GM21619 (cell line): ENCODE results near the gene STEEP1.
"Not testable (repeated sequence)": the region's sequence is repeated elsewhere in the genome, so short reads cannot be mapped to it uniquely, and the experiment has no call there.

Experiments
- ATAC-seq: cut with Tn5 transposase; IDR thresholded peaks from one replicate; pipeline ENCODE4 v1.9.1; 2021; ENCODE audit not compliant: unreplicated experiment

Gene STEEP1

DNA sequence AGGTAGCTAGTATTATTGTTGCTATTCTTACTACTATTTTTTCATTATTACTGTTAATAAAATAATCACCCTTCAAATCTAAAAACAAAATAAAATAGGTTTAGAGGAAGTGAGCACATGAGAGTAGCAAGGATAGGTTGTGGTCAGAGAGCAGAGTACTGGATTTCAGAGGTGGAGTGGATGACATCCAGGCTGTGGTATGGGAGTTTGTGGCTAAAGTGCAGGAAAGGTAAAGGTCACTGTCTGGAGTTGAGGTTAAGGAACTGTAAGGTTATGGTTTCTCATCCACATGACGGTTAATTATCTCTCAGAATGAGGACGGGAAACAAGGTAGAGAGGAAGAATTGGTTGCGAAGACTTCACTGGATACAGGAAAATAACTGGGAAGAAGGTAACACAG, 27.7 kb downstream of the STEEP1 start:
- ATAC-seq, result no peak

DNA sequence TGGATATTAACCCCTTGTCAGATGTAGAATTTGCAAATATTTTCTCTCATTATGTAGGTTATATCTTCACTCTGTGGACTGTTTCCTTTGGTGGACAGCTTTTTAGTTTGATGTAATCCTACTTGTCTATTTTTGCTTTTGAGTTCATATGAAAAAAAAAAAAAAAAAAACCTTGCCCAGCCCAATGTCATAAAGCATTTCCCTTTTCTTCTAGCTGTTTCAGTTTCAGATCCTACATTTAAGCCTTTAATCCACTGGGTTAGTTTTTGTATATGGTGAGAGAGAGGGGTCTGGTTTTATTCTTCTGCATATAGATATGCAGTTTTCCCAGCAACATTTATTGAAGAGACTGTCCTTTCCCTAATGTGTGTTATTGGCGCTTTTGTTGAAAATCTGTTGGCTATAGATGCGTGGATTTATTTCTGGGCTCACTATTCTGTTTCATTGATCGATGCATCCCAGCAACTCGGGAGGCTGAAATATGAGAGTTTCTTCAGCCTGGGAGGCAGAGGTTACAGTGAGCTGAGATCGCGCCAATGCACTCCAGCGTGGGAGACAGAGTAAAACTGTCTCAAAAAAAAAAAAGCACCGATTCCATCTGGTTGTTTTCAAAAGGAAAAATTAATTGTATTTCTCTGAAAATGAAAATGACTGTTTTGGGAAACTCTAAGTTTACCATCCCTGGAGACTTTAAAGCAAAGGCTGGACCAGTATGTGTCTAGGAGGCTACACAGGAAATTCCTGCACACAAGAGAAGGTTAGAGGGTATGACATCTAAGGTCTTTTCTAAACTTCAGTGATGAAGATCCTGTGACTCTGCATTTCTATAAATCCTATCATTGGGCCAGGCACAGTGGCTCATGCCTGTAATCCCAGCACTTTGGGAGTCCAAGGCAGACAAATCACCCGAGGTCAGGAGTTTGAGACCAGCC, 35.6 kb downstream of the STEEP1 start:
- ATAC-seq, result no peak

DNA sequence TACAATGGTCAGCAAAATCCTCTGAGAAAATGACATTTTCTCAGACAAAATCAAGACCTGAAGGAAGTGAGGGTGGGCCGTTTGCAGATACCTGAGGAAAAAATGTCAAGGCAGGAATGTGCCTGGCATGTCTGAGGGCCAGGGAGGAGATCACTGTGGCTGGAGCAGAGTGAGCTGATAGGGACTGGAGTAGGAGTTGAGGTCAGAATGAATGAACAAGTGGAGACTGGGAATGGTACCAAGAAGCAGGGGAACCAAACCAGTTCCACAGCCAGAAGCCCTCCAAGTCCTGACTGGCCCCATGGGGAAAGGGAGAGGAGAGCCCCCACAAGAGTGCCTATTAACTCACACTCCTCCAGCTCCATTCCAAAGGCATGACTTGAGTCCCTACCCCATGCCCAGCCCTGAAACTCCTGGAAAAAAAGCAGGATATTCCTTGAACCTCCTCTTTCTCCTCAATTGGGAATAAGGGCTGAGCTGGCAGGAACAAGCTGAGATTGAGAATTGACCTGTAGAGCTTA, 41.5 kb downstream of the STEEP1 start:
- ATAC-seq, result no peak

DNA sequence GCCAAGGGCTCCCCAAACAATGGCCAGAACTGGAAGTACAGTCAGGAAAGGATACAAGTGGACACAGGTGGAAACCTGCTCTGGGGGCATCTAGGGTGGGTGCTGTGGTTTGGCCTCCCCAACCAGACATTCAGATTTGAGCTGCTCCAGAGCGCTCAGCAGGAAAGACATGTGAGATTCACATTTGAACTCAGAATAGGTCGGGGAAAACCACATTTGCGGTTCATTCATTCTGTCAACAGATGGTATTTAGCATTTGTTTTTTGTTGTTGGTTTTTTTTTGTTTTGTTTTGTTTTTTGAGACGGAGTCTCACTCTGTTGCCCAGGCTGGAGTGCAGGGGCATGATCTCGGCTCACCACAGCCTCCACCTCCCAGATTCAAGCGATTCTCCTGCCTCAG, 44.0 kb downstream of the STEEP1 start:
- ATAC-seq, result no peak

DNA sequence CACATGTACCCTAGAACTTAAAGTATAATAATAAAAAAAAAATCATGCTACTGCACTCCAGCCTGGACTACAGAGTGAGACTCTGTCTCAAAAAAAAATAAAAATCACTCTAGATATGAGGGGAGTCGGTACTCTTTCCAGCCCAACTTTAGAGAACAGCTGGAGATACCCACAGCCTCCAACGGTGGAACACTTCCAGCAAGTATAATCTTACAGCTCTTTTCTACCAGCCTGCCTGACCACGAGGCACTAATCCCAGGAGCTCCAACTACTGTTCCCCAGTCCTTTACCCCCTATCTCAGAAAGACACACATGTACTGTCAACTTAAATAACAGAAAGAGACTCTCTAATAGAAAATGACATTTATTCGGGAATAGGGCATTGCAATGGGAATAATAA, 46.8 kb downstream of the STEEP1 start:
- no peak for ATAC-seq

DNA sequence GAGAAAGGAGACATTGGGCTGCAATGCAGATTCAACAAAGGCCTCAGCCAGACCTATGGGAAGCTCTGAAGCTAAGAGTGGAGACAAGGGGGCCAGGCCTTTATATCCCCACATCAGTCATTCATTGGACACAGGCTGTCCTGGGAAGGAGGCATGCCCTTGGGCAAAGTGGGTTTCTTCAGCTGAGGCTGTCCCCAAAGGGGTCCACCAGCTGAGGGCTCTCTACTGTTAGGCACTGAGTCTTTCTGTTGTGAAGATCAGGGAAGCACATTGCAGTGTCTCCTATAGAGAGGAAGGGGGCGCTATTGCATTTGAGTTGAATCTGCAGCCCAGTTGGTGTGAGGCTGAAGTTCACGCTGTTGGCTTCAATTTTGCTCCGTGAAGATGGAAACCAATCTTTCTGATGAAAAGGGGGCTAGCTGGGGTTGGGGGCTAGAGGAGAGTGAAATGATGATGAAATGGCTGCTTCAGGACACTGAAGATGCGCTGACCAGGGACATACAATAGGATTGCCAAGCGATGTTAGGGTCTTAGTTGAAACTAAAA, 49.0 kb downstream of the STEEP1 start:
- ATAC-seq, result peak; percentile 56

DNA sequence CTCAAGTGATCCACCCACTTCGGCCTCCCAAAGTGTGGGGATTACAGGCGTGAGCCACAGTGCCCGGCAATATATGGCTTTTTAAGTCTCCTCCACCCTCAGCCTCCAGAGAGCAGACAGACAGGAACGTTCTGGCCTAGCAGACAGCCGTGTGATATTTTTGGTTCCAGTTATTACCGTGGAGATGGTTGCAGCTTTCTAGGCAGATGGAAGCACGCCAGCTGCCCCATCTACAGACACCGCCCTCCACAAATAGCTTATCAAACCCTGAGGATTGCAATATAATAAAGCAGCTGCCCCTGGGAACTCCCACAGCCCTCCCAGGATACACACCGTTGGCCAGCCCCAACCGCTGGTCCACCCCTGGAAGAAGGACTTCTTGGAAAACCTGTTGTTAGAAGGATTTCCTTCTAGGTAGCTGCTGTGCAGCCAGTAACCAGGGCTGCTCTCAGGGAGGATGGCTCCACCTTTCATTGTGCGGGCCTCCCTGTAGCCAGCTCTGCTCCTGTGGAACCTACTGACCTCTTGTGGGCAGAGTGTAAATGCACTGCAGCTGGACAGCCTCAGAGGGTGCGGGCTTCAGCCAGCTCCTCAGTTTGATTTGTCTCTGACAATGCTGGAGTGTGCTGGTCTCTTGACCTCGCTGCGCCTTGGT, 52.9 kb downstream of the STEEP1 start:
- peak; percentile 70 for ATAC-seq

DNA sequence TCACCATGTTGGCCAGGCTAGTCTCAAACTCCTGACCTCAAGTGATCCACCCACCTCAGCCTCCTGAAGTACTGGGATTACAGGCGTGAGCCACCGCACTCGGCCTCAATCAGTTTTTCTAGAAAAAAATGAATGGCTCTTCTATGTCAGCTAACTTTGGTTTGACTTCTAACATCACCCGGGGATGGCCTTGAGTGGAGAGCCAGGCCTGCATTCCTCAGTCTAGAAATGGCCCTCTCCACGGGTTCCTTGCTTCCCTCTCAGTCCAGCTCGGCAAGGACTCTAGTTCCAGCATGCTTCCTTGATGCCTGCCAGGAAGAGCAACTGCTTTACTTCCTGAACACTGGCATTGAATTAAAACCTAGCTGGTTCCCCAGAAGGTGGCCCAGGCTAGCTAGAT, 58.0 kb downstream of the STEEP1 start:
- no peak for ATAC-seq

DNA sequence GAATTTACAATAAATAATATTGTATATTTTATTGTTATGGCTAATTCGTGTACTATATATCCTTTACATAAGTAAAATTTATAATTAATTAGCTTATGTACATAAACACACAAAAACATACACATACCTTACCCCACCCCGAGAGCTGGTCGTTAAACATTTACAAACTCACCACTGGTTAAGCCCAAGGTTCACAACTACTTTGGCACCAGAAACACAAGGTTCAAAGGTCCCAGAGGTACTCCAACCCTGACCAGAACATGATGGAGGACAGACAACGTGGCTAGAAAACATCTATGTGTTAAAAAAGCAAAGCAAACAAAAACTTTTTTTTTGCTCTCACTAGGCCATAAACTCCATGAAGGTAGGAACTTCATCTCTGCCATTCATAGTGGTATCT, 59.3 kb downstream of the STEEP1 start:
- ATAC-seq, result no peak

DNA sequence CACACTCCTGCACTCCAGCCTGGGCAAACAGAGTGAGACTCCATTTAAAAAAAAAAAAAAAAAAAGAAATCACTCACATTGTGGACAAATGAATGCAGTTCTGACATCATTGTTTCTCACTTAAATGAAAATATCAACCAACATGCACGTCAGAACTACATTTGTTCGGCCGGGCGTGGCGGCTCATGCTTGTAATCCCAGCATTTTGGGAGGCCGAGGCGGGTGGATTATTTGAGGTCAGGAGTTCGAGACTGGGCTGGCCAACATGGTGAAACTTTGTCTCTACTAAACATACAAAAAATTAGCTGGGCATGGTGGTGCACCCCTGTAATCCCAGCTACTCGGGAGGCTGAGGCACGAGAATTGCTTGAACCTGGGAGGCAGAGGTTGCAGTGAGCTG, 60.1 kb downstream of the STEEP1 start:
- not testable (repeated sequence) for ATAC-seq

DNA sequence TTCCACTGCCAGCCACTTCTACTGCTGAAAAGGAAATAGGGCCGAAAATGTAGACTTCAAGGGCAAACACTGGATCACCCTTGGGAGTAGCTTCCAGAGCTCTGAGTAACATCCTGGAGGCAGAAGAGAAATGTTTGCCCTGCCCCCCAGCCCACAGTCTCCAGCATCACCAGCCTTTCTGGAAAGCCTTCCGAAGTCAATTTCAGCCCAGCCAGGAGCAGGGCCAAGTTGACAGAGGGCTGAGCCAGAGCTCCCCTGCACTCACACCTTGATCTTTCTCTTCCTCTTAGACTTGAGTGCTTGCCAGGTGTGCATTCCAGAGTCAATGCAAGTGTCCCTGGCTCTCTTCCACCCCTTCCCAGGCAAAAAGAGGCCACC, 61.7 kb downstream of the STEEP1 start:
- no peak for ATAC-seq

DNA sequence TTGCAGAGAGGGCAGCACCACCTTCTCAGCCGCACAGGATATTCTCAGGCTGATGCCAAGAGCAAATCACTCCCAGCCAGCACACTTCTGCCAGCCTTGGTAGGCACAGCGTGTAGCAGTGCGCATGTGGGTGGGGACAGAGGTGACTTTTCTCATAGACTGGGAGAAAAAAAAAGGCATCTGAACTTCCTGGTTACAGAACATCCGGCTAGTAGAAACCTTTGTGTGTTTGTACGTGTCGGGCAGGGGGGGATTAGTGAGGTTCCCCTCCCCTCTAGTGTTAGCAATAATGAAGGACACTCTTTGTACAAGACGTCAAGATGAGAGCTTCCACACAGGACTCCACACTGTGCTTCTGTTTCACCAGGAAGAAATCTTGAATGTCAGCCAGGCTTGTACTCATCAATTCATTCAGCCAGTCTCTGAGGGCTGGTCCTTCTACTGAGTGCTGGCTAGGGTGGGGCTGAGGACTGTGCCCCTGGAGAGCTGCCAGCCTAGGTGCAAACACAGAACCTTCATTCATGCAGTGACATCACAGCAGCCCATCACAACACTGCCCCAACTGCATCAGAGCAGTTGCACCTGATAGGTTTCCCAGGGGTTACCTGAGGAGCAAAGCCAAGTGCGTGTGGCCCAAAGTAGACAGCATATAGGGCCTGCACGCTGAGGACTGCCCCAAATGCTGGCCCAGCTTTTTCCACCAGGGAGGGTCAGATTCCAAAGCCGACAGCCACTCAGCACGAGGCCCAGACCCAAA, 62.3 kb downstream of the STEEP1 start:
- no peak for ATAC-seq

DNA sequence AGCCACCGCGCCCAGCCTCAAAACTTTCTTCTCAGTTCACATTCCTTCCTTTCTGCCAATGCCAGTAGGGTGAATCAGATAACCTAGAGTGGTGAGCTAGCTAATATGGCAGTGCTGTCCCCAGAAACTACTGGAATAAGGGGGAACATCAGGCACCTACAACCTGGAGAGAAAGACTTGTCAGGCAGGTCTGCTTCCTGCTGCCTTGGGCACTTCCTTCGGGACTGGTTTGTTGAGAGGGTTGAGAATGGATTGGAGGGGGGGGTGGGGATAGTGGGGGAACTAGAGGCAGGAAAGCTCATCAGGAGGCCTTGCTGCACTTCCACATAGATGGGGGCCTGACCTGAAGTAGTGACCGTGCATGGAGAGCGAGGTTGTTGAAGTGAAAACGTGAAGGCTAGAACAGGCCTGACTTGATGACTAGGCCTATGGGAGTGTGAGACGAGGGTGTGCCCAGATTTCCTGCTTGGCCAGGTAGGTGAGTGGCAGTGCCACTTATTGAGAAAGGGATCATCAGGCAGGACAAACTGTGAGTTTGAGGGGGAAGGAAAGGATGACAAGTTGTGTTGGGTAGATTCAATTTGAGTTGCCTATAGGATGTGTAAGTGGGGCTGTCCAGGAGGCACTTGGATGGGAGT, 63.6 kb downstream of the STEEP1 start:
- no peak for ATAC-seq

DNA sequence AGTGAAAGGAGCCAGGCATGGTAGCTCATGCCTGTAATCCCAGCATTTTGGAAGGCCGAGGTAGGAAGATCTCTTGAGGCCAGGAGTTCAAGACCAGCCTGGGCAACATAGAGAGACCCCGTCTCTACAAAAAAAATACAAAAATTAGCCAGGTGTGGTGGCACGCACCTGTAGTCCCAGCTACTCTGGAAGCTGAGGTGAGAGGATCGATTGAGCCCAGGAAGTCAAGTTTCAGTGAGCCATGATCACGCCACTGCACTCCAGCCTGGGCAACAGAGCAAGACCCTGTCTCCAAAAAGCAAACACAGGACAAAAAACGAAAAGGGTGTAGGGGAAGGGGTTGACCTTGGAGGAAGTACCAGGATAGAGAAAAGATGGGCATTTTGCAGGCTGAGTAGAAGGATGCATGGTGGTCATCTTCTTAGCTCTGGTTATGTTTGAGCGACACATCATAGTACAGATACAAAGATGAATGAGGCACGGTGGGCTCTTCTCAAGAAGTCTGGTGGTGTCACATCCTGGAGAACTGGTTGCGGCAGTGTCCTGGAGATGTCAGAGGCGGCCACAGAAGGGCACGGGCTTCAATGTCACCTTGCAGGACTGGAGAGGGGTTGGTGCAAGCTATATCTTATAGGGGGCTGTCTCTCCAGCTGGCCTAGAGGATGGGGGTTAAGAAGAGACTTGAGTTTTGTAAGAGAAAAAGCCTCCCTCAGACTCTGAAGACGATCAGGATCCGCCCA, 65.0 kb downstream of the STEEP1 start:
- ATAC-seq, result no peak

DNA sequence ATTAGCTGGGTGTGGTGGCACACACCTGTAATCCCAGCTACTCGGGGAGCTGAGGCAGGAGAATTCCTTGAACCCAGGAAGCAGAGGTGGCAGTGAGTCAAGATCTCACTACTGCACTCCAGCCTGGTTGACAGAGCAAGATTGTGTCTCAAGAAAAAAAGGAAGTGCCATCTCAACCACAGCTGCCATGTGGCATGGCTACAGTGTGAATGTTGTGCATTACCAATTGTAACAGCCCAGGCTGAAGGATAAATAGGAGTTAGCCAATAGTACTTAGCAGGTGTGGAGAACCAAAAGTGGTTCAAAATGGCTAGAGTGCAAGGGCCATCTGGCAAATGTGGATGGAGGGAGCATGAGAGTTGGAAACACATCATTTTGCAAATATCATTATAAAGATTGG, 68.0 kb downstream of the STEEP1 start:
- no peak for ATAC-seq

DNA sequence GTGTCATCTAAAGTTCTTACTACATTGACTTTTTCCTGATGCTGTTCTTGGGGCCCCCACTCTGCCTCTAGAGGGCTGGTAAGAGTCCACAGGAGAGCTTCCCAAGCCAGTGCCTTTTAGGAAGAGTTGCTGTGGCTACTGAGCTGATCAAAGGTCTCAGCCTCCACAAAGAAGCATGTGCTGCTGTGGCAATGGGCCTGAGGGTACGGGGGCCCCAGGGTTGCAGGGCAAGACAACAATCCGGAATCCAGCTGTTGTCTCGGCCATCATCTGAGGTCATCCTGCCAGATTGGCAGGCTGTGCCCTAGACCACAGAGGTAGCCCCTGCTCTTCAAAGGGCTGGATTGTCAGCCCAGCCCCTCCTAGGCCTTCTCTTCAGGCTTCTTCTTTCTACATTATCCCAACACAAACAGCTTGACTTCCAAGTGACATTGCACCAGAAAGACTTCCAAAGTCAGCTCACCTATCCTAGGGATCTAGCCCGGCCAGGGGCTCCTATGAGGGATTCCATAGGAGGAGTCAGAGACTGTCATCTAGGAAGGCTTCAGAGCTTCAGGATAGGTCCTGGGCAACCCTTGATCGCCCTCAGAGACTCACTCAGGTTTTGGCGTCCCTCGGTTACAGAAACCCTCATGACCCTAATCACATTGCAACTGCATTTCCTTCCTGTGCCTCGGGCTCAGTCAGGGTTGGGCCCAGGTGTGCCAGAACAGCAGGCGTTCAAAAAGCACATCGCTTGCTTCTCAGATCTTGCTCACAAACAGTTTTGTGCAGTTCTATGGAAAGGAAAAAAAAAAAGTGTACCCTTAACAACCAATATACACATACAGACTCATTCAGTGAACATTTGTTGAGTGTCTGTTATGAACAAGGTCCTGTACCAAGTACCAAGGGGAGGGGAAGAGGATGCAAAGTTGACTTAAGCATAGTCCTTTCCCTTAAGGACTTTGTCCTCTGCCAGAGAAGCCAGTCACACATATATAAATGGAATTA, 69.2 kb downstream of the STEEP1 start:
- no peak for ATAC-seq

DNA sequence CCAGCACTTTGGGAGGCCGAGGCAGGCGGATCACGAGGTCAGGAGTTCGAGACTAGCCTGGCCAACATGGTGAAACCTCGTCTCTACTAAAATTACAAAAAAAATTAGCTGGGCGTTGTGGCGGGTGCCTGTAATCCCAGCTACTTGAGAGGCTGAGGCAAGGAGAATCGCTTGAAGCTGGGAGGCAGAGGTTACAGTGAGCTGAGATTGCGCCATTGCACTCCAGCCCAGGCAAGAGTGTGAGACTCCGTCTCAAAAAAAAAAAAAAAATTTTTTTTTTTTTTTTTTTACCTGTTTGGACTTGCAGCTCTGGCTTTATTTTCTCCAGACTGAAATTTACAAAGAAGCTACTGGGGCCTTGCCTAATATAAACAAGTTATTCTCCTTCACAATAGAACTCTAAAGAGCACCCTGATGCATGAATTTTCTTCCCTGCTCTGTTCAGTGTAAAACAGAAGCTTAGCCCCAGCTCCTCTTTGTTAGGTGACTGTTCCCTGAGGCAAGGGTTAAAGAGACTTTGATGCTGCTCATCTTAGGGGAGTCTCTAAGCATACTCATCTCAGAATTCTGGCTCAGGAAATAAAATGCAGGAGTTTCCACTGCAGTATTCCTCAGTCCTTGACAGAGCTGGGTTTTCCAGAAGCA, 71.2 kb downstream of the STEEP1 start:
- not testable (repeated sequence) for ATAC-seq

DNA sequence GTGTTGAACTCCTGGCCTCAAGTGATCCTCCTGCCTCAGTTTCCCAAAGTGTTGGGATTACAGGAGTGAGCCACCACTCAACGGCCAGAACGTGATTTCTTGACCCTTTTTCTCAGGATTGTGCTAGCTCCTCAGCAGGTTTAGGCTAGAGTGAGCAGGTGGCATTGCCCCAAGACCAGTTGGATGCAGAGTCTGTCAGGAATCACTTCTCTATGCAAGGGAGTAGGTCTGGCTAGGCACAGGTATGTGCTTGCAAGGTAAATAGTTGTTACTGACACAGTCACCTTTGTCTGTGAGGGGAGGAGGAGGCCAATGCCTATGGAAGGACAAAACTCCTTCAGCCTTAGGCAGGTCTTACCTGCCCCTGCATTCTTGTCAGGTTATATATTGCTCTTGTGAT, 72.7 kb downstream of the STEEP1 start:
- no peak for ATAC-seq
